GOT3 (cell line): ENCODE measurements around the gene CRYBA1.
A peak's percentile ranks its signal among the peaks of the same experiment; 100 is the strongest.

ENCODE experiments used
- DNase-seq: peaks from one replicate; lab custom pipeline; 2025; ENCODE audit warnings: mixed read lengths; lab: John Stamatoyannopoulos, UW

CRYBA1 gene

GRCh38 chr17:29283496-29283895 is 36.8 kb downstream of the CRYBA1 start:
- DNase-seq = no peak

DNA sequence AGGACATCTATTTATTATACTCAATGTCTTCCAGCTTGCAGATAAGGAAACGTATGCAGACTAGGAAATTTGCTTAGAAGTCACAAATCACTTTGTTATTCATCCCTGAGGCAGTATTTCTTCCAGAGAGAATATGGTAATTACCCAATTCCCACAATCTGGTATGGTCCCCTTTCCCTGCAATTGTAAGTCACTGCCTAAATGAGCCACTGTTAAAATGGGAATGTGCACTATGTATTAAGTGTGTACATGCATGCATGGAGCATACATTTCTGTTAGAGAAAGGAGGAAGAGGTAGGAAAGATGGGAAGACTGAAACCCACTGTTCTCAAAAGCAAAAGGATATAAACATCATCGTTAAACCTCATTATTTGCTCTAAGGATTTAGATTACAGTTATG is 37.3 kb downstream of the CRYBA1 start:
- no peak for DNase-seq

- no peak for DNase-seq
Measured at GRCh38 chr17:29289852-29290251, 43.2 kb downstream of the CRYBA1 start.

- DNase-seq = no peak
Measured at GRCh38 chr17:29291163-29291752, 44.6 kb downstream of the CRYBA1 start.

- DNase-seq = no peak
Measured at GRCh38 chr17:29292071-29292991, 45.7 kb downstream of the CRYBA1 start.

GRCh38 chr17:29292992-29293889 is 46.6 kb downstream of the CRYBA1 start:
- no peak for DNase-seq

- peak; percentile 95 for DNase-seq
Measured at GRCh38 chr17:29293890-29294579, 47.4 kb downstream of the CRYBA1 start, which contains the start of gene NUFIP2. TSS of gene NUFIP2 (minus strand) at chr17:29294148. CDS start at chr17:29294059, 89 bp downstream.

- no peak for DNase-seq
Measured at GRCh38 chr17:29294580-29294900, 47.9 kb downstream of the CRYBA1 start.

DNA sequence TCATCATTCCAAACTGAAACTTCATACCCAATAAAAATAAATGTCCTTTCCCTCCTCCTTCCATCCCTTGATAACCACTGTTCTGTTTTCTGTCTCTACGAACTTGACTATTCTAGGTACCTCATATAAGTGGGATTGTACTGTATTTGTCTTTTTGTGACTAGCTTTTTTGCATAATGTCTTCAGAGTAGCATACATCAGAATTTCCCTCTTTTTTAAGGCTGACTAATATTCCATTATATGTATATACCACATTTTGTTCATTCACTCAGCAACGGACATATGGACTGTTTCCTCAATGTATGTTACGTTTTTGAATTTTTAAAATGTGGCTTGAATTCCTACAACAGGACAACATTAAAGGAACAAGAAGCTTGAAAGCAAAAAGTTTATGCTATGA is 48.8 kb downstream of the CRYBA1 start:
- DNase-seq = no peak

DNA sequence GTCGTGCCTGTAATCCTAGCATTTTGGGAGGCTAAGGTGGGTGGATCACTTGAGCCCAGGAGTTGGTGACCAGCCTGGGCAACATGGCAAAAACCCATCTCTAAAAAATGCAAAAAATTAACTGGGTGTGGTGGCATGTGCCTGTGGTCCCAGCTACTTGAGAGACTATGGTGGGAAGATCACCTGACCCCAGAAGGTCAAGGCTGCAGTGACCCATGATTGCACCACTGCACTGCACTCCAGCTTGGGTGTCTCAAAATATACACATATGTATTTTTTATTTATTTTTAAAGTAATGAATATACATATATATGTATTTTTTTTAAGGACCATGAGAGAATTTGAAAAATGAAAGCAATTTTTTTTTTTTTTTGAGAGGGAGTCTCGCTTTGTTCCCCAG is 52.4 kb downstream of the CRYBA1 start:
- no peak for DNase-seq

- no peak for DNase-seq
Measured at GRCh38 chr17:29303386-29303785, 56.7 kb downstream of the CRYBA1 start.
